GM21367 (cell line): Measurements from ENCODE around the gene CD82.
"Not testable (repeated sequence)": the region's sequence is repeated elsewhere in the genome, so short reads cannot be mapped to it uniquely, and the experiment has no call there.

Experiments
- ATAC-seq: cut with Tn5 transposase; IDR thresholded peaks from one replicate; pipeline ENCODE4 v1.9.1; 2021; ENCODE audit not compliant: unreplicated experiment

CD82 gene

DNA sequence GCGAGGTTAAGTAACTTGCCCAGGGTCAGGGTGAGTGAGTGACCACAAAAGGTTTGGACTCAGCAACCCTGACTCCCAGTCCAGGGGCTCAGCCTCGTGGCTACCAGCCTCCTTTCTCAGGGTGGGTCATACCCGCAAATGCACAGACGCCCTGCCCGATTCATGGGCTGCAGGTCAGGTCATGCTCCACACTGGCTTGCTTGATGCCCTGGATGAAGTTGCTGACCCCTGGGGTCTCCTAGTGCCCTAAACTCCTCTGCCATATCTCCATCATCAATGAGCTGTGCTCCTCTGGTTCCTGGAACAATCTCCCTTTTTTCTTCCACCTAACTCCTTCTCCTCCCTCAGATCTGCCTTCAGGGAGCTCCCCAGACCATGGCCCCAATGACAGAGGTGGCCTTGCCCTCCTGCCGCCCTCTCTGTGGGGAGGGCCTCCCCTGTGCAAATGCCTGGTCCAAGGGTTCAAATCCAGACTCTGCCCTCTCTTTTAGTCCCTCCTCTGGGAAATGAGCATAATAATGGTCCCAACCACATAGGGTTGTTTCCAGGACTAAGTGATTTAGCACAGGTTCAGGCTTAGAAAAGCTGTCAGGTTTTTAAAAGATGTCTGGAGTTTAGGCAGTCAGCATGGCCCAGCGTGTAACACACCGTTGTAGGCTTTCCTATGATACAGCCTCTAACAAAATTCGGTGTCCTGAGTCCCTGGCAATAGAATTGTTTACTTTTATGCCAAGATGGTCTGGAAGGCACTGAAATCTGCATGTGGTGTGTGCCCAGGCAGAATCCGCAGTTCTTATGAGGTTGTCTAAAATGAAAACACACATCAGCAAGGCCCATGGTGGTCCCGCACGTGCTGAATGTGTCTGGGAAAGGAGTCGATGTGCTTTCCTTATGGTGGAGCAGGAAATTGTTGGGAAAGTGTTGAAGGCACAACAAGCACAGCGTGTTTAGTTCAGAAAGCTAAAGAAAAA, 63.6 kb downstream of the CD82 start:
- ATAC-seq = no peak

DNA sequence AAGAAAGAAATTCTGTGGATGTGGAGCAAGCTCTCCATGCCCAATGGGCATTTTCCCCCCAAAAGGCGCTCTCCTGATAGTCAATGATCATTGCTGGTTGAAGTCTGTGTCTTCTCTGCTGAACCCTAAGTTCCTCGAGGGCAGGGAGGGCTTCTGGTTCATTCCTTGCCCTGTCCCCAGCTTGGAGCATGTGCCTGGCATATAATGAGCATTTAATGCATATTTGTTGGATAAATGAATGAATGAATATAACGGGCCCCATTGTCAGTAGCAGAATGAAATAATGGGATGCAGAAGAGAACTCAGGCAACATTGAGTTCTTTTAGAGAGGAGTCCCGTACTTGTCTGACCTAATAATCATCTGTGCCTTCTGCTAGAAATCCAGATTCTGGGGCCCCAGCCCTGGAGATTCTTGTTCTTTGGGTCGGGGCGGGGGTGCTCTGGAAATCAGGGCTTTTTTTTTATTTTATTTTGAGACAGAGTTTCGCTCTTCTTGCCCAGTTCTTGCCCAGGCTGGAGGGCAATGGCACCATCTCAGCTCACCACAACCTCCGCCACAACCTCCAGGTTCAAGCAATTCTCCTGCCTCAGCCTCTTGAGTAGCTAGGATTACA, 64.4 kb downstream of the CD82 start:
- ATAC-seq = no peak

DNA sequence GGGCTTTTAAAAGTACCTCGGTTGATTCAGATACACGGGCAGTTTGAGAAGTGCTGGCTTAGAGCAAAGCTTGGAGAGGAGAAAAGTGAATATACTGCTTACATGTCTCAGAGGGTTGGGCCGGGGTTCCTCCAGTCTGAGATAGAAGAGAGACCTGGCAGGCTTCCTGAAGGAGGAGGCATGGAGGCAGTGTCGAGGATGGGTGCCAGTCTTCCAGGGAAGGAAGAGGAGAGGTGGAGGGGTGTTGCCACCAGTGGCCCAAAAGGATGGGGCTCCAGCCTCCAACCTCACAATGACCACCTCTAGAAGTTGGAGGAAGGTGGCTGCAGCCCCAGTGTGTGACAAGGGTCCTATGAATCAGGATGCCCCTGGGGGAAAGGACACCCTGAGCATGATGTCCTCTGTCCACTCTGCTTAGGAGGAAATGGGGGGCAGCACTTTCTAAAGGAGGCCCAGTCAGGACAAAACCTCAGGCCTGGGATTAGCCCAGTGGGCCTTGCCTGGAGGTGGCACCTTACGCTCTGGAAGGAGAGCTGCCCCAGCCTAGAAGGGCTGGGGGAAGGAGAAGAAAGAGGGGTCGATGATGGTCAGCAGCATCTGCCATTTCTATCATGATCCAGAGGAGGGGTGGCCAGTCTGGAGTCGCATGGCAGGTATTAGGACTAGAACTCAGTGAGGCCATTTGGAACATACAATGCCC, 65.2 kb downstream of the CD82 start:
- ATAC-seq = no peak

DNA sequence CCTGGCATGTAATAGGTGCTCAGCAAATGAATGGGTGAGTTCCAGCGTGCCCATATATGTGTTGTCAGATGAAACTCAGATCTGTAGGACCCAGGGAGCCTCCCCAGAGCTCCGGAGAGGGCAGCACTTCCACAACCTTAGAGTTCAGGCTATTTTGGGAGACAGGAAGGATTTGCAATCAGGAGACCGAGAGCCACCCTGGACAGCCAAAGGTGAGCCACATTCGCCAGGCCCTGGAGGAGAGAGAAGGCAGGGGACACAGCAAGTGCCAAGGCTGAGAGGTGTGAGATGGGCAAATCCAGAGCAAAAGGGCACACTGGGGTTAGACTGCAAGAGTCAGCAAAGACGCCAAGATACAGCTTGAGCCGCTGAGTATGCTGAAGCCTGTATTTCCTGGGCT, 66.4 kb downstream of the CD82 start:
- no peak for ATAC-seq

DNA sequence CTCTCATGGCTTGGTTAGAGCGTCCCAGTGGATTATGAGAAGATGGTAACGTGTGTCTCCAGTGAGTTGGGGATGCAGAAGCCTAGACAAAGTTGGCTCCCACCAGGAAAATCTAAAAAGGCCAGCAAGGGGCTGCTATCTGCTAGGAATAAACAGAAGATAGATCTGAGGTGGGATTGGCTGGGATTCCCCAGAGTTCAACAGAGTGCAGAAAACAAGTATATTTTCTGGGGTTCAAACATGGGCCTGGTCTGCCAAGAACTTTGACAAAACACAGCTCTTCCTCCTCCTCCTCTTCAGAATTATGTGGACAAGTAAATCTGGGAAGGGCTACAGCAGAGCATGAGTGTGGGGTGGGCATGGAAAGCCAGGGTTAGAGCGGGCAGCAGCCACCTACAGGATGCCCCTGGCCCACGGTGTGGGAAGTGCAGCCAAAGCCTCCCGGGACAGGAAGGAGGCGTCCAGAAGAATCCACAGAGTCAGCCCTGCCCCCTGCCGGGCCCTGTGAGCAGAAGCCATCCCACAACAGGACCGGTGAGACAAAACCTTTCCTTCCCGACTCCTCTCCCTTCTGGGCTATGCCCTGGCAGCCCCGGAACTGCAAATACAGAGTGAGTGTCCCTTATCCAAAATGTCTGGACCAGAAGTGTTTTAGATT, 67.1 kb downstream of the CD82 start:
- ATAC-seq = peak; percentile 42

DNA sequence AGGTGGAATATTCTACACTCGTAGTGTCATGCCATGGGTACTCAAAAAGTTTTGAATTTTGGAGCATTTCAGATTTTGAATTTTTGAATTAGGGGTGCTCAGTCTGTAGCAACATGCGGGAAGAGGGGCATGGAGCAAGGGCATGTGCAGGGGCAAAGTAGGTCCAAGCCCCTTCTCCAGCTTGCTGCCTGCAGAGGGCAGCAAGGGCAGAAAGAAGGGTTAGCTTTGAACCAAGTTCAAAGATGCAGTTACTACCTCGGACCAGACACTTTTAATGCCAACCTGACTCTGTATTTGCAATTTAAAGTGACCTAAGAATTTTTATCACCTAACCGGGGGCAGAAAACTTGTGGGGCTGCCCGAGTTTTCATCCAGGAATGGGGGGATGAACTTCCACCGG, 68.2 kb downstream of the CD82 start:
- ATAC-seq = no peak

DNA sequence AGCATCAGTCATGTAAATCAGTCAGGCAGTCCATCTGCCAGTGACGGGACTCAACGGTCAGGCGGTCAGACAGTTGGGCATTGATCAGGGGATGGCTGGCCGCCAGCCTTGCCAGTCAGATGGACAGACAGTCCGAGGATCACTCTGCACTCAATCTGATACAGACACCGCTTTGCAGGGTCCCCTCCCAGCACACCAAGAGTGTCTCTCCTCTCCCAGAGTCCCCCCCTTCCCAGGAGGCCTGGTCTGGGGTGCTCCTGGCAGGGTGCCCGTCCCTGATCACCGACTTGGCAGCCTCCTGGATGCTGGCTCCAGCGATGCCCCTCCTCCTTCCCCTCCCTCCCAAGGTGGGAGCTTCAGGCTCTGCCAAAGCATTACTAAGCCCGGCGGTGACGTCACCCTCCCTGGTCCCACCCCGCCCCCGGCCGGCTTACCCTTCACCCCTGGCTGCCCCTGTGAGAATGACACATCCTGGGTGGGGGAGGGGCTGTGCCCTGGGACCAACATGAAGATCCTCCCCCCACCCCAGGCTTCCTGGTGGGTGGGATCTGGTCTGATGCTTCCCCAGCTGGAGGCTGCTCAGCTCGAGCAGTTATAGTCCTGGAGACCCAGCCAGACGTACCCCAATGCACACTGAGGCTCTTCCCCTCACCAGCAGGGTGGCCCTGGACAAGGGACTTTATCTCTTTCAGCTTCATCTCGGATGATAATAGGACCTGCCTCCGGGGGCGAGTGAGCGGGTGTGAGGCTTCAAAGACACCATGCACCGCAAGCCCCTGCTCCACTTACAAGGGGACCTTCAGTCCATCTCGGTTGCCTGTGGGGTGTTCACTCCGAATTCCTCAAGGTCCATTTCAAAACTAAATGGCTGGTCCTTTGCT, 69.2 kb downstream of the CD82 start:
- ATAC-seq = no peak

DNA sequence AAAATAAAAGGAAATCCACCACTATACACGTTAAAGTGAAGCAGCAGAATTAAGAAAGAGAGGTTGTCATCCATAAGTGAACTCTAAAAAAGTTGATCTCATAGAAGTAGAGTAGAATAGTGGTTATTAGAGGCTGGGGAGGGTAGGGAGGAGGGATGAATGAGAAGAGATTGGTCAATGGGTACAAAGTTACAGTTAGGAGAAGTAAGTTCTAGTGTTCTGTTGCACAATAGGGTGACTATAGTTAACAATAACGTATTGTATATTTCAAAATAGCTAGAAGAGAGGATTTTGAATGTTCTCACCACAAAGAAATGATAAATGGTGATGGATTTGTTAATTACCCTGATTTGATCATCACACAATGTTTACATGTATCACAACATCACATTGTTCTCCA, 72.0 kb downstream of the CD82 start:
- no peak for ATAC-seq

DNA sequence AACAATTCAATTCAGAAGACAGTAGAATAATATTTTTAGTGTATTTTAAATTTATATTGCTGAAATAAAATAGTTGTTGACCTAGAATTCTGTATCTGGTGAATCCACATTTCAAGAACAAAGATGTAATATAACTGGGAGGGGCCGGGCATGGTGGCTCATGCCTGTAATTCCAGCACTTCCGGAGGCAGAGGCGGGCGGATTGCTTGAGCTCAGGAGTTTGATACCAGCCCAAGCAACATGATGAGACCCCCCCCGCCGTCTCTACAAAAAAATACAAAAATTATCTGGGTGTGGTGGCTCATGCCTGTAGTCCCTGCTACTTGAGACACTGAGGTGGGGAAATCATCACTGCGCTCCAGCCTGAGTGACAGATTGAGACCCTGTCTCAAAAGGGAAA, 72.6 kb downstream of the CD82 start:
- ATAC-seq = no peak

DNA sequence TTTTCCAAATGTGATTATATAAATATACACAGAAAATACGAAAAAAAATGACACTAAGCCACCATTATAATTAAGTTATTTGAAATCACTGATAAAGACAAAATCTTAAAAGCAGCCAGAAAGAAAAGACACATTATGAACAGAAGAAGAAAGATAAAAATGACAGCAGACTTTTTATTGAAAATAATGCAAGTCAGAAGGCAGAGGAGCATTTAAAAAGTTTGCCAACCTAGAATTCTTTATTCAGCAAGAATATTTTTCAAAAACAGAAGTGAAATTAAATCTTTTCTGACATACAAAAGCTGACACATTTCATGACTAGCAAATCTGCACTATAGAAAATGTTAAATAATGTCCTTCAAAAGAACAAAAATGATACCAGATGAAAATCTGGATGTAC, 77.8 kb downstream of the CD82 start:
- ATAC-seq = no peak

DNA sequence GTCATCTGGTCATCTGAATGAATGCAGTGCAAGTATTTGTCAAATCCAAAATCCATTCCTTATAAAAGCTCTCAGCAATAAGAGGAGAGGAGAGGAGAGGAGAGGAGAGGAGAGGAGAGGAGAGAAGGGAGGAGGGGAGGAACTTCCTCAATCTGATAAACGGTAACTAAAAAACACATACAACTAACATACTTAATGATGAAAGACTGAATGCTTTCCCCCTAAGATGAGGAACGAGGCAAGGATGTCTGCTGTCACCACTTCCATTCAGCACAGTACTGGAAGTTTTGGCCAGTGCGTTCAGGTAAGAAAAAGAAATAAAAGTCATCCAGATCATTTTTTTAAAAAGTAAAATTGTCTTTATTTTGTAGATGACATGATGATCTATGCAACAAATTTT, 80.4 kb downstream of the CD82 start:
- no peak for ATAC-seq

DNA sequence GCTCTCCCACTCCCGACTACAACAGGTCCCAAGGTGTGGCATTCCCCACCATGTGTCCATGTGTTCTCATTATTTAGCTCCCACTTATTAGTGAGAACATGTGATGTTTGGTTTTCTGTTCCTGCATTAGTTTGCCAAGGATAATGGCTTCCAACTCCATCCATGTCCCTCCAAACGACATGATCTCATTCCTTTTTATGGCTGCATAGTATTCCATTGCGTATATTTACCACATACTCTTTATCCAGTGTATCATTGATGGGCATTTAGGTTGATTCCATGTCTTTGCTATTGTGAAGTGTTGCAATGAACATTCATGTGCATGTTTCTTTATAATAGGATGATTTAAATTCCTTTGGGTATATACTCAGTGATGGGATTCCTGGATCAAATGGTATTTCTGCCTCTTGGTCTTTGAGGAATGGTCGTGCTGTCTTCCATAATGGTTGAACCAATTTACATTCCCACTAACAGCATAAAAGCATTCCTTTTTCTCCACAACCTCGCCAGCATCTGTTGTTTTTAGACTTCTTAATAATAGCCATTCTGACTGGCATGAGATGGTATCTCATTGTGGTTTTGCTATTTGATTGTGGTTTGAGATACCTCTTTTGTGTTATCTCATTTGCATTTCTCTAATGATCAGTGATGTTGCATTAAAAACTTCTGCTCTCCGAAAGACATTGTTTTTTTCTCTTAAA, 81.9 kb downstream of the CD82 start:
- not testable (repeated sequence) for ATAC-seq

DNA sequence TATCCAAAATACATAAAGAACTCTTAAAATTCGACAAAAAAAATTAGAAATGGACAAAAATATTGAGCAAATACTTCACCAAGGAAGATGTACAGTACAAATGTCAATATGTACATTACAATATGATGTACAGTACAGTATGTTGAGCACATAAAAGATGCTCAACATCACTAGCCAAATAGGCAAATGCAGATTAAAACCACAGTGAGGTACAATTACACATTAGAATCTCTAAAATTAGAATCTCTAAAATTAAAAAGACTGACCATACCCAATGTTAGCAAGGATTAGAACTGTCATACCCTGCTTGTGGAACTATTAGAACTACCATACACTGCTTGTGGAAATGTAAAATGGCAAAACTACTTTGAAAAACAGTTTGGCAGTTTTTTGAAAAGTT, 82.6 kb downstream of the CD82 start:
- ATAC-seq = no peak

DNA sequence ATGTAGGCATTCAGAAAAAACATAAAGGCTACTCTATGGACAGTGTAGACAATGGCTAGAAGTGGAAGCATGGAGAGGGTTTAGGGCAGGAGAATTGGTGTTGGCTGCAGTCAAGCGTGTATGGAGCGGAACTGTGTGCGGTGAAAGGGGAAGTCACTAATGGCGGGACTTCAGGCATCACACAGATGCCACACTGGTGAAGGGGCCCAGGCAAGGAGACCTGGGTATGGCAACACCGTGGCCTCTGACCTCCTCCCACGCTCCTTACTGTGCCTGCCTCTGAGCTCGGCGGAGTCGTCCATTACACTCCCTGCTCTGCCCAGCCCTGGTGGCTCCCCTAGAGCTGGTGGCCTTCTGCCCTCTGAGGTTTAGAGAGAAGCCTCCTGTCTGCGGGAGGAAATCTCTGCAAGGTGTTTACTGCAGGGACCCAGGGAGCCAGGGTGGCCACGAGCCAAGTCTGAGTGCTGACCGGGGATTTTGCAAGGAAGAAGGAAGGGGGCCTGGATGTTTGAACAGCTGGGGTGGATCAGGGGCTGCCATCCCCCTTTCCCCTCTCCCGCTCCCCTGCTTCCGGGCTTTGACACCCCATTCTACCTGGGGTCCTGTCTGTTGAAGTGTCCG, 86.2 kb downstream of the CD82 start:
- no peak for ATAC-seq

DNA sequence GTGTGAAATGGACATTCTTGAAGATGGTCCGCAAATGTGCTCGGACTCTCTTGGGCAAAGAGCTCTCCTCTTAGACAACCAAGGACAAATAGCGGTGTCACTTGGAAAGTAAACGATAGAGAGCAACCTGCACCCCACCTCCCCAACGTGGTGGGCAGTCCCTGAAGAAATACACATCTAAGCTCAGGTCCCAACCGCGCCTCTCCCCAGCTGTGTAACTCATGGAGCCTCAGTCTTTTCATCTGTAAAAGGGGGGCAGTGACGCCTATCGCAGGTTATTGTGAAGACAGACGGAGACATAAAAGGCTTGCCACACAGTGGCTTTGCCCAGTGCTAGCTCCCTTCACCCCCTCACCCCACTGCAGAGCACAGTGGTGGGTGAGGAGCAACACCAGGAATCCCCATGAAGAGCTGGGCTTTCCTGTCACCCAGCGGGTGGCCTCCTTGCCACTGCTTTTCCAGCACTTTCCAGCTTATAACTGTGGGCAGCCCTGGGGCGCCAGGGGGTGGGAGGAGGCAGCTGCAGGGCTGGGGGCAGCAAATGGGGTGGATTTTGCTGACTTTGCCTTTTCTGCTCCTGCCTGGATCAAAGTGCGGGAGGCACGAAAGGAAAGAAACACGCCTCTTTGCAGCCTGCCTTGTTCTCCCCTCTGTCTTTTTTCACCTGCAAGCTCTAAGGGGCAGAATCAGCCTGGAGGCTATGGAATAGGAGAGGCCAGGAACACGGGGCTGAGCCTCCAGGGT, 87.6 kb downstream of the CD82 start:
- no peak for ATAC-seq

DNA sequence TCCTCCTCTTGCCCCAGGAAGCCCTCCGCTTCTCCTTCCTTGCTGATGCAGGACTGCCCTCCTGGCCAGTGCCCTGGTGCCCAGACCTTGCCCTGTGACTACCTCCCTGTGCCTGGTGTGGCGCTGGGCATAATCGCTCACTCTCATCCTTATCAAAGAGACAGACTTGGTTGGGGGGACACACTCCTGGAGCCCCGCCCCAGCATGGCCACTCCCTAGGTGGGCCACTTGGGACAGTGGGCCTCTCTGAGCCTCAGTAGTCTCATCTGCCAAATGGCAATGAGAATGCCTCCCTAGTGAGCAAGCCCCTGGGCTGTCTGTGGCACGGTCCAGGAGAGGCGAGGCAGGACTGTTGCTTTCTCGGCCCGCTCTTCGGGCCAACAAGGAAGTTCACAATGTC, 88.6 kb downstream of the CD82 start:
- no peak for ATAC-seq

DNA sequence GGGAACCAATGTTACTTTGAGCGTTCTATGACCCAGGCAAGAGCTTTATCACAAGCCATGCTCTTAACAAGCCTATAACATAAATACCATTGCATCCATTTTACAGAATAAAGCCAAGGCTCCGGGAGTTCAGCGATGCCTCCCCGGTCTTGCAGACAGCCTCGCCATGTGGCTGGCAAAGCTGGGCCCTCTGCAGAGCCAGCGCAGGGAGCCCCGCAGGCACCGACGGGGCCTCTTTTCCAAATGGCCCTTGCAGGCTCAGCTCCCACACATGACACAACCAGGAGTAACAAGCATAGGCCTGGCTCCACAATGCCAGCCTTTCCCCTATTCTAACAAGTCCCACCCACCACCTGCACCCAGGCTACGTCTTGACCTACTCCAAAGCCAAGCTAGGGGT, 89.1 kb downstream of the CD82 start:
- ATAC-seq = no peak

DNA sequence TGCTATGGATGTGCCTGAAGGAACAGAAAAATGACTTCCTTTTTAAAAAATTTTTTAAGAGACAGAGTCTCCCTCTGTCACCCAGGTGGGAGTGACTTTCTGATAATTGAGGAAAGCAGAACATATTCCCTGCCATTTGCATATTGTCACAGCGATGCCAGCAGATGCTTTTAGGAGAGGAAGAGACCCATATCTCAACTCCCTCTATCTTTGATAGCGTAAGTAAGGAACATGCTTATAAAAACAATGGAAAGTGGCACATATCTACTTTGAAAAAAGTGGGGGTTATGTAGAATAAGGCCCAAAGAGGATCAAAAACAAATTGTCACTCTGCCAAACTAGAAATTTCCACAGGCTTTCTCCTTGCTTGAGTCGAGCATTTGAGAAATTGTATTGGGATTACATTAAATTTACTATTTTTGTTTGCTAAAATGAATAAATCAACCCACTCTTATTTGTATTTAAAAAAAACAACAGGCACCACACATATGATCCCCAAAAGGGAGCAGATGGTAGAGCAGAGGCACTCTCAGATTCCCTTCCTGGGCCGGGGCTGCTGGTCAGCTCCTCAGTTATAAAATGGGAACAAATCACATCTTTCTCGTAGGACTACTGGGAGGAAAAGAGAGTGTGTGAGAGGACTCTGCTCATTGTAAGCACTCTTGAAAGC, 92.5 kb downstream of the CD82 start:
- ATAC-seq = no peak
